ENCODE measurements around the gene TRAF7. TPM values are rescaled to one million over a fixed set of nuclear protein-coding genes. Genes with fewer than 3 reads are reported as not detected.
"Not testable (repeated sequence)": the region's sequence is repeated elsewhere in the genome, so short reads cannot be mapped to it uniquely, and the experiment has no call there.

Gene TRAF7
- total and polyA plus RNA-seq, 2 of the 8 experiments (the other 6 are each of a cell fraction or from before 2014, with no cell fraction given), result 96.8 to 148 TPM

- H3K4me1 ChIP-seq (replicated peaks in 1 of 4; ENCODE audit: control insufficient read depth in 3 of 4, insufficient read depth in 4 of 4, low read length in 3 of 4); H3K14ac ChIP-seq (ENCODE audit: insufficient read length); H3K4me2 ChIP-seq (ENCODE audit: insufficient read depth in 1 of 2, low read depth in 2 of 2, low read length in 2 of 2); POLR2A ChIA-PET (ENCODE audit: partially characterized antibody); H3K18ac ChIP-seq (ENCODE audit: extremely low read depth, low read length); H4K5ac ChIP-seq (ENCODE audit: insufficient read length, low read depth, low read length); H3K27me3 ChIP-seq (replicated peaks in 1 of 4; ENCODE audit: control insufficient read depth in 3 of 4, extremely low read depth in 1 of 4, insufficient read depth in 3 of 4, low read length in 3 of 4); H3K23me2 ChIP-seq (ENCODE audit: low read depth, low read length); H3K79me1 ChIP-seq (ENCODE audit: low read depth, low read length); H2AK5ac ChIP-seq (ENCODE audit: low read depth, low read length); H3K56ac ChIP-seq (replicated peaks; ENCODE audit: insufficient read length, low read depth, low read length); H3K27ac ChIP-seq (ENCODE audit: low read depth, low read length); H4K20me1 ChIP-seq (replicated peaks in 1 of 2; ENCODE audit: control insufficient read depth in 1 of 2, insufficient read depth in 2 of 2, low read length in 2 of 2); H2BK15ac ChIP-seq (ENCODE audit: low read length); H3K9me3 ChIP-seq (ENCODE audit: insufficient read depth in 2 of 2, low read depth in 1 of 2, low read length in 1 of 2); H2AFZ ChIP-seq (ENCODE audit: low read length); H2BK20ac ChIP-seq (ENCODE audit: low read length); DNase-seq (ENCODE audit: low read depth in 1 of 2, low spot score in 2 of 2); CTCF ChIA-PET (ENCODE audit: partially characterized antibody); H2BK12ac ChIP-seq (ENCODE audit: low read depth, low read length); H4K8ac ChIP-seq (ENCODE audit: extremely low read depth, insufficient read depth, low read length); H3K9ac ChIP-seq (replicated peaks in 1 of 4; ENCODE audit: extremely low read depth in 1 of 4, low read depth in 3 of 4, low read length in 3 of 4); H2BK5ac ChIP-seq (ENCODE audit: low read depth, low read length); H4K91ac ChIP-seq (replicated peaks; ENCODE audit: insufficient read length, low read length); H3K4me3 ChIP-seq (ENCODE audit: extremely low read depth in 1 of 4, insufficient read depth in 2 of 4, low read depth in 3 of 4, low read length in 4 of 4); H2BK120ac ChIP-seq (replicated peaks; ENCODE audit: low read depth, low read length); H3K79me2 ChIP-seq (ENCODE audit: control insufficient read depth in 1 of 2, insufficient read depth in 2 of 2, low read length in 2 of 2); H3K23ac ChIP-seq (ENCODE audit: insufficient read length); H3K4ac ChIP-seq (replicated peaks; ENCODE audit: insufficient read length, low read depth, low read length); FAIRE-seq: not testable (repeated sequence)
- 93% methylated on average over 23 of the region's 23 CpGs; no CpG with 5 or more reads in 1 of the 2 experiments for WGBS, 2 experiments (ENCODE audit: extremely low coverage in 1 of 2, insufficient coverage in 1 of 2, insufficient read length in 1 of 2, insufficient replicate concordance in 2 of 2, low coverage in 1 of 2, low lambda C conversion rate in 2 of 2, missing lambda C conversion rate in 1 of 2)
- peaks cover 0 to 41% (median 0%) of the 10 kb centered on the region in 4 experiments; a peak in 2 of 8 replicates for H3K36me3 ChIP-seq (ENCODE audit: control insufficient read depth in 2 of 4, insufficient read depth in 4 of 4, low read length in 3 of 4)
These were observed 47.8 kb upstream of the TRAF7 start for GRCh38 chr16:2107791-2108125.

- H3K79me1 ChIP-seq (ENCODE audit: low read depth, low read length); CTCF ChIA-PET (ENCODE audit: partially characterized antibody); H4K8ac ChIP-seq (ENCODE audit: extremely low read depth, insufficient read depth, low read length); H3K4ac ChIP-seq (replicated peaks; ENCODE audit: insufficient read length, low read depth, low read length); H2BK12ac ChIP-seq (ENCODE audit: low read depth, low read length); H3K23me2 ChIP-seq (ENCODE audit: low read depth, low read length); H4K5ac ChIP-seq (ENCODE audit: insufficient read length, low read depth, low read length); DNase-seq (ENCODE audit: low read depth in 1 of 2, low spot score in 2 of 2); H2BK5ac ChIP-seq (ENCODE audit: low read depth, low read length); H2AFZ ChIP-seq (ENCODE audit: low read length); H3K23ac ChIP-seq (ENCODE audit: insufficient read length); H3K14ac ChIP-seq (ENCODE audit: insufficient read length); H3K27ac ChIP-seq (ENCODE audit: low read depth, low read length); H2BK120ac ChIP-seq (replicated peaks; ENCODE audit: low read depth, low read length); H2BK20ac ChIP-seq (ENCODE audit: low read length); H3K79me2 ChIP-seq (ENCODE audit: control insufficient read depth in 1 of 2, insufficient read depth in 2 of 2, low read length in 2 of 2); H2BK15ac ChIP-seq (ENCODE audit: low read length); H3K9ac ChIP-seq (replicated peaks in 1 of 4; ENCODE audit: extremely low read depth in 1 of 4, low read depth in 3 of 4, low read length in 3 of 4); H4K91ac ChIP-seq (replicated peaks; ENCODE audit: insufficient read length, low read length); H3K4me2 ChIP-seq (ENCODE audit: insufficient read depth in 1 of 2, low read depth in 2 of 2, low read length in 2 of 2); H3K9me3 ChIP-seq (ENCODE audit: insufficient read depth in 2 of 2, low read depth in 1 of 2, low read length in 1 of 2); H3K56ac ChIP-seq (replicated peaks; ENCODE audit: insufficient read length, low read depth, low read length); H3K4me1 ChIP-seq (replicated peaks in 1 of 4; ENCODE audit: control insufficient read depth in 3 of 4, insufficient read depth in 4 of 4, low read length in 3 of 4); FAIRE-seq; H2AK5ac ChIP-seq (ENCODE audit: low read depth, low read length); H3K4me3 ChIP-seq (ENCODE audit: extremely low read depth in 1 of 4, insufficient read depth in 2 of 4, low read depth in 3 of 4, low read length in 4 of 4); H4K20me1 ChIP-seq (replicated peaks in 1 of 2; ENCODE audit: control insufficient read depth in 1 of 2, insufficient read depth in 2 of 2, low read length in 2 of 2); H3K18ac ChIP-seq (ENCODE audit: extremely low read depth, low read length); H3K27me3 ChIP-seq (replicated peaks in 1 of 4; ENCODE audit: control insufficient read depth in 3 of 4, extremely low read depth in 1 of 4, insufficient read depth in 3 of 4, low read length in 3 of 4): not testable (repeated sequence)
- WGBS, 2 experiments (ENCODE audit: extremely low coverage in 1 of 2, insufficient coverage in 1 of 2, insufficient read length in 1 of 2, insufficient replicate concordance in 2 of 2, low coverage in 1 of 2, low lambda C conversion rate in 2 of 2, missing lambda C conversion rate in 1 of 2), result 96% methylated on average over 43 of the region's 73 CpGs; no CpG with 5 or more reads in 1 of the 2 experiments
- POLR2A ChIA-PET (ENCODE audit: partially characterized antibody), result interaction anchor here (1.1 kb wide), 1 partner anchor 17 kb away, joined by 3 read pairs; no protein-coding TSS in a partner anchor
- peaks cover 0 to 36% (median 0%) of the 10 kb centered on the region in 4 experiments; a peak in 2 of 8 replicates for H3K36me3 ChIP-seq (ENCODE audit: control insufficient read depth in 2 of 4, insufficient read depth in 4 of 4, low read length in 3 of 4)
These were observed 46.9 kb upstream of the TRAF7 start for GRCh38 chr16:2108446-2109270.
